ENCODE measurements around the gene SOX13. TPM values are rescaled to one million over a fixed set of nuclear protein-coding genes. Genes with fewer than 3 reads are reported as not detected.

SOX13 gene
- total RNA-seq, 4 donors from 2014 or later, result 10.8 to 52.0 (median 18.7) TPM

GRCh38 chr1:204107892-204108291 lies 35.0 kb downstream of the SOX13 start:
- no peak for DNase-seq (ENCODE audit: low spot score)
- ATAC-seq (ENCODE audit: low FRiP score), result no peak
- TF ChIP-seq, protein P1, sequence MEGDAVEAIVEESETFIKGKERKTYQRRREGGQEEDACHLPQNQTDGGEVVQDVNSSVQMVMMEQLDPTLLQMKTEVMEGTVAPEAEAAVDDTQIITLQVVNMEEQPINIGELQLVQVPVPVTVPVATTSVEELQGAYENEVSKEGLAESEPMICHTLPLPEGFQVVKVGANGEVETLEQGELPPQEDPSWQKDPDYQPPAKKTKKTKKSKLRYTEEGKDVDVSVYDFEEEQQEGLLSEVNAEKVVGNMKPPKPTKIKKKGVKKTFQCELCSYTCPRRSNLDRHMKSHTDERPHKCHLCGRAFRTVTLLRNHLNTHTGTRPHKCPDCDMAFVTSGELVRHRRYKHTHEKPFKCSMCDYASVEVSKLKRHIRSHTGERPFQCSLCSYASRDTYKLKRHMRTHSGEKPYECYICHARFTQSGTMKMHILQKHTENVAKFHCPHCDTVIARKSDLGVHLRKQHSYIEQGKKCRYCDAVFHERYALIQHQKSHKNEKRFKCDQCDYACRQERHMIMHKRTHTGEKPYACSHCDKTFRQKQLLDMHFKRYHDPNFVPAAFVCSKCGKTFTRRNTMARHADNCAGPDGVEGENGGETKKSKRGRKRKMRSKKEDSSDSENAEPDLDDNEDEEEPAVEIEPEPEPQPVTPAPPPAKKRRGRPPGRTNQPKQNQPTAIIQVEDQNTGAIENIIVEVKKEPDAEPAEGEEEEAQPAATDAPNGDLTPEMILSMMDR (IDR thresholded peaks at IDR 0.05), result no peak

DNA sequence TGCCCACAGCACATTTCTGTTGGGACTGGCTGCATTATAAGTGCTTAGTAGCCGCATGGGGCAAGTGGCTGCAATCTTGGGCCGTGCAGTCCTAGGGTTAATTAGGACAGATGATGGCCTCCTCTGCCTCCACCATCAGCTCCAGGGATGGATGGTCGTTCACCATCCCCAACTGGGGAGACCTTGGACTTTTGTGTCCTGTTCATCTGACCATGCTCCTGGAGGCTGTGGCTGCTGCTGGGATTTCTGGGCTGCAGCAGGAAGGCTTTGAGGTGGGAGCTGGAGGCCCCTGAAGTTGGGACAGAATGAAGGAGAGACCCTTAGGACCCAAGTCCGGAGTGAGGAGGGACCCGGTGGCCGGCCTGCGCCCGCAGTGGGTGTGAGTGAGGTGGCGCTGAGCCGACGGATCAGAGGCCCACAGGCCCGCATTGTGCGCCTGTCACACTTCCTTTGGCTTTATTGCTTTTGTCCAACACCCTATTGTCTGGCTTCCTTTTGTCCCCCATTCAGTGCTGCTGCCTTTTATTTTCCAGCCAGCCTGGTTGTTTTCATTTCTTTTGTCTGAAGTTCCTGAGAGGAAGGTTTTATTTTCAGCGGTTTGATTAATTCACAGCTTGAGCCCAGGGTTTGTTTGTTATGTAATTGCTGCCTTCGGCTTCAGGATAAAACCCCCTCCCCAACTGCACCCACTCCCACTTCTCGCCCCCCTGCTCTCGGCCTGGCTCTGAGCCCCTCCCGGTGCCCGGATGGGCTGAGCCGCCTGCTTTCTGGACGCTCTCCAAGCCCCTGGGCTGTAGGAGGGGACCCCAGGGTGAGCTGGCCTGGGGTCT lies 35.6 kb downstream of the SOX13 start:
- no peak for ATAC-seq (ENCODE audit: low FRiP score)
- TF ChIP-seq, protein P1 (IDR thresholded peaks at IDR 0.05), result no peak
- no peak for DNase-seq (ENCODE audit: low spot score)

DNA sequence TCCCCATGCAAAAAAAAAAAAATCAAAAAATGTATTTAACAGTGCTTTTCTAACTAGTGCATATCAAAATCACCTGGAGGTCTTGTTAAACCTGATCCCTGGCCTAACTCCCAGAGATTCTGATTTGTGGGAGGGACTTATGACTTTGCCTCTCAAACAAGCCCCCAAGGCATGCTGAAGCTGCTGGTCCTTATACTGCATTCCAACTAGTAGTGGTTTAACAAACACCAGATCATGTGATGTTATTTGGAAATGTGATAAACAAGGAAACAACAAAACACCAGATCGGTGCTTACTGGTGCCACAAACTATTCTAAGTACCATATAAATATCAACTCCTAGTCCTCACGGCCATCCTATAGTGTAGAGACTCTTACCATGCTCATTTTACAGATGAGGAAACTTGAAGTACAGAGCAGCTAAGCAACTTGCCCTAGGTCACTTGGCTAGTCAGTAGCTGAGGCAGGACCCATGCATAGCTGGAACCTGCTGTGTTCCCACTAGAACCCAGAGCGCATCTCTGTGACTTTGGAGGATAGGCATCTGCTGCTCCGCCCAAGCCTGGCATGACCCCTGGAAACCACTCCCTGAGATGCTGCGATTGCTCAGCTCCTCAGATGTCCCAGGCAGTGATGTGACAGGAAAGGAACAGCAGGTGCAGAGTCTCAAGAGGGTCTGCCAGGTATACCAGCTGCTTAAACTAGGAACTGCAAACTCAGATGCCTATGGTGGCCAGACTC lies 38.1 kb downstream of the SOX13 start:
- DNase-seq (ENCODE audit: low spot score) (no peak), ATAC-seq (ENCODE audit: low FRiP score) (no peak)
- TF ChIP-seq, protein P1 (IDR thresholded peaks at IDR 0.05), result no peak

DNA sequence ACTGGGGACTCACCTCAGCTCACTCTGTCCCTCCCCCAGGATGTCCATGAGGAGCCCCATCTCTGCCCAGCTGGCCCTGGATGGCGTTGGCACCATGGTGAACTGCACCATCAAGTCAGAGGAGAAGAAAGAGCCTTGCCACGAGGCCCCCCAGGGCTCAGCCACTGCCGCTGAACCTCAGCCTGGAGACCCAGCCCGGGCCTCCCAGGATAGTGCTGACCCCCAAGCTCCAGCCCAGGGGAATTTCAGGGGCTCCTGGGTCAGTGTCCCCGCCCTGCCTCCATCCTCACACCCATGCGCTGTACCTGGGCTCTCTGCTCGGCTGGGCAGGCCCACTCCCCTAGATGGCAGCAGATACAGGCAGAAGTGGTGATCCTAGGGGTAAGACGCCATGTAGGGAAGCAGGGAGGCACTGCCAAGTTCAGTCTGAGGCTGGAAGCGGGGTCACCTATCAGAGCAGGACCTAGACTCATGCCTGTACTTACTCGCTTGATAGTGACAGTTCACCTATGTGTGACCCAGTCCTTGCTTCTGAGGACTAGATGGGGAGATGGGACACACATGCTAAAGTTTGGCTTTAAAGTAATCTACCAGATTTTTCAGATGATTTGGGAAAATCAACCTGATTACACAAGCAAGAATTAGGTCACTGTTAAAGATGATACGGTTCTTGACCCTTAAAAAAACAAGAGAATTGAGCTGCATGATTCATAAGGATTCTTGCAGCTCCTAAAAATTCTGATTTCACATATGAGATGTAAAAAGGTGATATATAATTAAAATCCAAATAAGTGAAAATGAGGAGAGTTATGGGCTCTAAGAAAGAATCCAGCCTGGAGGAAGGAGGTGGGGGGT lies 40.2 kb downstream of the SOX13 start:
- TF ChIP-seq, protein P1 (IDR thresholded peaks at IDR 0.05), result no peak
- no peak for ATAC-seq (ENCODE audit: low FRiP score)
- DNase-seq (ENCODE audit: low spot score), result no peak

DNA sequence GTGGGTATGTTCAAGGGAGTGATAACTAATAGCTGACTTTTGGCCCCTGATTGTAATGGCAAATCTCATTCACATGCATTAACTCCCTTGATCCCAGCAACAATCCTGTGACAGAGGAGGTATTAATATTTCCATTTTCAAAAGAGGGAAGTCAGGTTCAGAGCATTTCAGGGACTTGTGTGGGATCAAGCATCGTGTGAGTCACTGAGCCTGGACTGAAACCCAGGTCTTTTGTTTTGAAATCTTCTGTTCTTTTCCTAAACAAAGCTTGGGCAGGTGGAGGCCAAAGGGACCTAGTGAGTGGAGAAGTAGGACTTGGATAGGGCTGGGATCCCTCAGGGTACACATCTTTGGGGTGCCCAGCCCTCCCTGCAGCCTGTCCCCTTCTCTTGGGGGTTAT lies 41.0 kb downstream of the SOX13 start:
- DNase-seq (ENCODE audit: low spot score) (no peak), ATAC-seq (ENCODE audit: low FRiP score) (no peak)
- TF ChIP-seq, protein P1 (IDR thresholded peaks at IDR 0.05), result no peak

GRCh38 chr1:204114606-204115005 lies 41.7 kb downstream of the SOX13 start:
- ATAC-seq (ENCODE audit: low FRiP score) (no peak), DNase-seq (ENCODE audit: low spot score) (no peak)
- TF ChIP-seq, protein P1 (IDR thresholded peaks at IDR 0.05), result no peak
